Left lung (tissue), 10 donors: ENCODE results near the gene CABLES2. TPM values are rescaled to one million over a fixed set of nuclear protein-coding genes. Genes with fewer than 3 reads are reported as not detected.

Experiments
- ATAC-seq: fragments of 200-7000 bp; cut with Tn5 transposase; one replicate; pipeline ENCODE4 v1.9.1; 2020; ENCODE audit warnings: moderate library complexity
- DNase-seq, 4 donors: peaks; one replicate each; pipeline ENCODE4 v3.0.0-alpha.2; 2013 to 2020
- H3K27ac ChIP-seq, 2 donors: fragments of 200-600 bp; sonication (generic) in 1 of 2; one replicate each; pipeline versions ENCODE4 v1.5.0 to v1.8.0; 2020 to 2021
- H3K27me3 ChIP-seq, 2 donors: fragments of 200-600 bp; sonication (generic) in 1 of 2; one replicate each; pipeline versions ENCODE4 v1.5.0 to v1.8.0; 2020 to 2021
- H3K36me3 ChIP-seq, 2 donors: fragments of 200-600 bp; sonication (generic) in 1 of 2; one replicate each; pipeline versions ENCODE4 v1.5.0 to v1.8.0; 2020 to 2021
- H3K4me1 ChIP-seq, 2 donors: fragments of 200-600 bp; one replicate each; pipeline ENCODE4 v1.8.0; 2021
- H3K4me3 ChIP-seq, 2 donors: fragments of 200-600 bp; sonication (generic) in 1 of 2; one replicate each; pipeline versions ENCODE4 v1.5.0 to v1.8.0; 2020 to 2021; ENCODE audit warnings: mild to moderate bottlenecking in 1 of 2
- H3K9me3 ChIP-seq, 2 donors: fragments of 200-600 bp; sonication (generic) in 1 of 2; one replicate each; pipeline versions ENCODE4 v1.5.0 to v1.8.0; 2020 to 2021
- intact Hi-C, 2 donors: fragments of 100-400 bp; cut with DNase I; formaldehyde crosslinking; loops; one replicate each; pipeline versions ENCODE4 v1.11.2 to v1.14.2; 2022
- polyA plus RNA-seq, 6 donors: library from polyadenylated mRNA; unstranded; fragments of 120-200 nt; gene quantifications; one replicate each; pipeline ENCODE4 v1.2.1, GENCODE V29; 2013; ENCODE audit not compliant: insufficient read length in 6 of 6
- total RNA-seq, 2 donors: library from RNA; stranded (reverse); fragmentation: NEBNext Ultra II Directional; extraction: Animal tissue kit (Norgen Biotek cat#: 25700); gene quantifications; one replicate each; pipeline ENCODE4 v1.2.1, GENCODE V29; 2021
- TF ChIP-seq, protein P1 (sequence below), 2 donors: fragments of 200-600 bp; sonication (generic) in 1 of 2; IDR thresholded peaks; one replicate each; pipeline versions ENCODE4 v1.5.0 to v1.8.0; 2021; ENCODE audit warnings: antibody characterized with exemption in 2 of 2
- donor health status: DM: no; HTN: yes; CAD: no.
- donor health status: DM: no; HTN: no; CAD: no.

The CABLES2 gene
- total and polyA plus RNA-seq, 8 donors, result 4.1 to 16.7 (median 13.2) TPM

DNA sequence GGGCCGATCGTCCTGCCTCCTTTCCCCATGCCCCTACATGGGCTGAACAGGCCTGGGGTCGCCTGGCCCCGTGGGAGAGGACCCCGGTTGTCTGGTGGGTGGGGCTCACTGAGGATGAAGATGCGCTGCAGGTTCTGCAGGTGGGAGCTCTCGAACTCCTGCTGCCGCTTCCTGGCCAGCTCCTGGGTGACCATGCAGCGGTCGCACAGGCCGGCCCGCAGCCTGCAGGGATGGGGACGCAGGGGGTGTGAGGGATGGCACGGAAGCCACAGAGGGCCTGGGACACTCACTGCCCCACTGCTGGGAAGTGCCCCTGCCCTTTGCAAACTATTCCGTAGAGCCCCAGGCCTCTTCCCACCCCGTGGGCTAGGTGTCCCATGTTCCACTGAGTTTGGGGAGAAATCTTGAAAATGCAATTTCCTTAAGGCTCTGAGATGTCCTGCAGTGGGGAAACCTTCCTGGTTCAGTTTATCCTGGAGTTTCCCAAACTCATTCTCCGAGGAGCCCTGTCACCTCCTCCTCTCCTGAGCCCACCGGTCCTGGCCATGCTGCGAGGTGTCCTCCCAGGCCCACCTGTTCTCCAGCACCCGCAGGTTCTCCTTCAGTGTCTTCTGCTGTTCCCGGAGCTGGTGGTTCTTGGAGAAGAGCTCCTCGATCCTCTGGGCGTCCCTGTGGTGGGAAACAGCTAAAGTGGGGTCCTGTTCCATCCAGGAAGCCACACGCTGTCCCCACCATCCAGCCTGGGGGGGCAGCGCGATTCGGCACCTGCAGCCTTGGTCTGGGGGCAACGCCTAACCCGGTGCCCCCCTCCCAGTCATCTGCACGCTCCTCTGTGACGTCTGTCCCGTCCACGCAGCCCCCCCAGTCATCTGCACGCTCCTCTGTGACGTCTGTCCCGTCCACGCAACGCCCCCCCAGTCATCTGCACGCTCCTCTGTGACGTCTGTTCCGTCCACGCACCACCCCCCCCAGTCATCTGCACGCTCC is 9.9 kb upstream of the CABLES2 start:
- no peak overlapping the region for H3K4me3 ChIP-seq
- DNase-seq, result no peak
- no peak for ATAC-seq
- TF ChIP-seq, protein P1, sequence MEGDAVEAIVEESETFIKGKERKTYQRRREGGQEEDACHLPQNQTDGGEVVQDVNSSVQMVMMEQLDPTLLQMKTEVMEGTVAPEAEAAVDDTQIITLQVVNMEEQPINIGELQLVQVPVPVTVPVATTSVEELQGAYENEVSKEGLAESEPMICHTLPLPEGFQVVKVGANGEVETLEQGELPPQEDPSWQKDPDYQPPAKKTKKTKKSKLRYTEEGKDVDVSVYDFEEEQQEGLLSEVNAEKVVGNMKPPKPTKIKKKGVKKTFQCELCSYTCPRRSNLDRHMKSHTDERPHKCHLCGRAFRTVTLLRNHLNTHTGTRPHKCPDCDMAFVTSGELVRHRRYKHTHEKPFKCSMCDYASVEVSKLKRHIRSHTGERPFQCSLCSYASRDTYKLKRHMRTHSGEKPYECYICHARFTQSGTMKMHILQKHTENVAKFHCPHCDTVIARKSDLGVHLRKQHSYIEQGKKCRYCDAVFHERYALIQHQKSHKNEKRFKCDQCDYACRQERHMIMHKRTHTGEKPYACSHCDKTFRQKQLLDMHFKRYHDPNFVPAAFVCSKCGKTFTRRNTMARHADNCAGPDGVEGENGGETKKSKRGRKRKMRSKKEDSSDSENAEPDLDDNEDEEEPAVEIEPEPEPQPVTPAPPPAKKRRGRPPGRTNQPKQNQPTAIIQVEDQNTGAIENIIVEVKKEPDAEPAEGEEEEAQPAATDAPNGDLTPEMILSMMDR (IDR thresholded peaks at IDR 0.05), result no peak
- no peak overlapping the region for H3K27ac ChIP-seq
- no peaks in the 10 kb centered on the region for H3K9me3 ChIP-seq
- no peaks in the 10 kb centered on the region for H3K4me1 ChIP-seq
- no peaks in the 10 kb centered on the region for H3K36me3 ChIP-seq
- intact Hi-C loops, result no loop called here
- H3K27me3 ChIP-seq, result peaks cover 0 to 21% of the 10 kb centered on the region in 2 donors

DNA sequence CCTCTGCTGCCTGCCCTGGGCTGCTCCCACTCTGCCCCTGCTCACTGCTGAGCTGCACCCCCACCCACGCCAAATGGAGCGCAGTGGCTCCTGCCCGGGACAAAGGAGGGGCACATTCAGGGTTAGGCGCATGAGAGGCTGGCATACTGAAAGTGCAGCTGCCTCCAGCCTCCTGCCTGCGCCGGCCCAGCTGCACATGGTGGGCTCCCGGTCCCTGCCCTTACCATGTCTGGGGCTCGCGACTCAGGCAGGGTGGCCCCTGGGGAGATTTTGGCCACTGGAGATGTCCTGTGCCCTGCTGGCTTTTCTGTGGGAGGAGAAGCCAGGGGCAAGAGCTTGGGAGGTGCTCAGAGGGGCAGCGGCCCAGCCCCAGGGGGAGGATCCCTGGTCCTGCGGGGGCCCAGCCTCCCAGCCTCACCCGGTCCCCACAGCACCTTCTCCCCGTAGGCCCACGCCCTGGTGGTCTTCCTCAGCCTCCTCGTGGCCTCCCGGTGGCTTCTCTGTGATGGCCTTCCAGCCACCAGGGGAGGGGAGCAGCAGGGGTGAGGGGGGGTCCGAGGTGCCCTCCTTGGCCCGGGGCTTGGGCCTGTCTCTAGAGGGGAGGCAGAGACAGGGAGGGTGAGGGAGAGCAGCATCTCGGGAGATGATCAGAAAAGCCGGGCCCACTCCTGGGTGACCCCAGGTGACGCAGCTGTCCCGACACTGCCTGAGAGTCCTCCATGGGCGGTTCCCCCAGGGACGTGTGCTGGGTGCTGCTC is 8.4 kb upstream of the CABLES2 start:
- TF ChIP-seq, protein P1 (IDR thresholded peaks at IDR 0.05), result no peak
- no peak for ATAC-seq
- Histone ChIP-seq H3K4me3 (no peak overlapping the region), H3K36me3 (no peaks in the 10 kb centered on the region), H3K27me3 (peaks cover 0 to 22% of the 10 kb centered on the region in 2 donors), H3K27ac (no peak overlapping the region), H3K9me3 (no peaks in the 10 kb centered on the region), H3K4me1 (peaks cover 0 to under 1% of the 10 kb centered on the region in 2 donors)
- intact Hi-C loops, result no loop called here
- no peak for DNase-seq

DNA sequence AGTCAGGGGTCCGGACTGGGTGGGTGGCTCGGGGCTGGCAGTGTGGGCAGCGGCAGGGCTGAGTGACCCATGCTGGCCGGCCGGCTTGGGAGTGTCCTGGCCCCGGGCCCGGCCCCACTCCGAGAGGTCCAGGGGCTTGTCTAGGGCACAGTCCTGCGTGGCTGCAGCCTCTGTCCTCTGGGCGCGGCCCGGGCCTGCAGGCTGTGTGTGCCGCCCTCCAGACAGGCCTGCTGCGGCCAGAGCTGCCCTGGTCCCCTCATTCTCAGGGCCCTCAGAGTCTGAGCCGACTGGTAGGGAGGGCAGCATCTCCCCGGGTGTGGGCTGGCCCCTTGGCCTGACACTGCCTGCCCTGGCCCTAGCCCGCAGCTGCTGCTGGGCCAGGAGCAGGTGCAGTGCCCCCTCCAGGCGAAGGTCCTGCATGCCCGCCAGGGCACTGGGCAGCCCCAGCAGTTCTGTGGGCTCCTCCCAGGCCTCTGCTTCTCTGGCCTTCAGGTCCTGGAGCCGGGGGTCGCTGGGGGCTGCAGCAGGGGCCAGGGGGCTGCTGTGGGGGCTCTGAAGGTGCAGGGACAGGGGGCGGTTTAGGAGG is 6.9 kb upstream of the CABLES2 start:
- H3K27ac ChIP-seq, result no peak overlapping the region
- DNase-seq (no peak), ATAC-seq (no peak)
- intact Hi-C loops, result no loop called here
- no peaks in the 10 kb centered on the region for H3K36me3 ChIP-seq
- peaks cover 0 to 22% of the 10 kb centered on the region in 2 donors for H3K27me3 ChIP-seq
- H3K9me3 ChIP-seq, result no peaks in the 10 kb centered on the region
- H3K4me3 ChIP-seq, result no peak overlapping the region
- peaks cover 0 to 12% of the 10 kb centered on the region in 2 donors for H3K4me1 ChIP-seq
- TF ChIP-seq, protein P1 (IDR thresholded peaks at IDR 0.05), result no peak

DNA sequence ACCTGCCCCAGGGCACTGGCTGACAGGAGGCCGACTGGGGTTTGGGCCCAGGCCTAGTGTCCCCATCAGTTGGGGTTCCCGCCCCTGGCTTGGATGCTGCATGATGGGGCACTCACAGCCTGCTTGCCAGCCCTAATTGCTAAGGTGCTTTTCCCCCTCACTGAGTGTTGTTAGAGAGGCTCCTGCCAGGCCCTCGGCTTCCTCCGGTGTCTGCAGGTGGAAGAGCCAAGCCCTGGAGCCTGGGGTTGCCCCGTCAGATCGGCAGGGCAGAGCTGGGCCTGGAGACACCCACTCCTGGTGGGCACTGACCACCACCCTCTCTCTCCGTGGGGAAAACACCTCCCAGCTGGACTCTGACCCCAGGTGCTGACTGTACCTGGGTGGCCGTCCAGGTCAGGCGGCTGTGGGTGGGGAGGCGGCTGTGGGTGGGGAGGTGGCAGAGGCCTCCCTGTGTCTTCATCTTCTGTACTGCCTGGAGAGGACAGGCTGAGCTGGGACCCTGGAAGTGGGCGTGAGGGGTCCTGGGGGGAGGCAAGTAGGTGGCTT is 6.0 kb upstream of the CABLES2 start:
- Histone ChIP-seq H3K4me3 (no peak overlapping the region), H3K36me3 (no peaks in the 10 kb centered on the region), H3K27me3 (peaks cover 0 to 22% of the 10 kb centered on the region in 2 donors), H3K9me3 (no peaks in the 10 kb centered on the region), H3K4me1 (peaks cover 0 to 12% of the 10 kb centered on the region in 2 donors), H3K27ac (no peak overlapping the region)
- DNase-seq (no peak), ATAC-seq (no peak)
- intact Hi-C loops, result no loop called here
- TF ChIP-seq, protein P1 (IDR thresholded peaks at IDR 0.05), result no peak
